NCI-H146 (cell line): ENCODE data around the gene WWTR1.

Experiments used
- DNase-seq: peaks from one replicate; lab custom pipeline; 2025; lab: John Stamatoyannopoulos, UW

The WWTR1 gene

DNA sequence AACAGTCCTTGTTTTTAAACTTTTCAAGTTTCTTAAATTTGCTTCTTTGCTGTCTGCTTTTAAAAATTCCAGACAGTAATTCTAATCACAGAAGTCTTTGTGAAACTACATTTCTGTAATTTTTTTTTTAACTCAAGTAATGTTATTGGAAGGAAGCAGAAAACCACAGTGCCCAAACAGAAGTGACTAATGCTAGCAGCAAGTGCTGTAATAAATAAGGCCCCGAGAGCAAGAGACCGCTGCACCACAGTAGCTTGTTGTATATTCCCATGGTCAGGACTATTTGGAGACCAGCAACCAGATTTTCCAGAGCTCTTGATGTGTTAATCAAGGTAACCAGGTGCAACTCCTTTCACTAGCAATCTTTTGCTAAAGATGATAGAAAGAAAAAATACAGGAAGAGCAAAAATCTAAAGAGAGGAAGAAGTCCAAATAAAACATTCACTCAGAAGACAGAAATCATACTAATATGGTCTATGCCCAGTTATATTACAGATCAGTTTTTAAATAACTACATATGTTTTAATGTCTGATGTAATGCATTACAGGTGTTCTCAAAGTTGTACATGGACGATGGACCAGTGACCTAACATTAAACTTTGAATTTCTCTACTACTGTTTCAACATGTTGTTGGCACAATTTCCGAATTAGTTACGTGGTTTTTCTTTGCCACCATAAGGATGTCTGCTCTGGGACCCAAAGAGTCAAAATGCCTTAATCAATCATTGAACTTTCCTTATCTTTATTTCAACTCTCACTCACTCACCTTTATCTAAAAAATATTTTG is 36.4 kb downstream of the WWTR1 start:
- DNase-seq = no peak

- DNase-seq = no peak
These were observed 37.4 kb downstream of the WWTR1 start for GRCh38 chr3:149620291-149621020.

GRCh38 chr3:149619136-149619535 is 38.7 kb downstream of the WWTR1 start:
- DNase-seq = no peak

- DNase-seq = peak; percentile 51
These were observed 39.4 kb downstream of the WWTR1 start for GRCh38 chr3:149618151-149619123.

DNA sequence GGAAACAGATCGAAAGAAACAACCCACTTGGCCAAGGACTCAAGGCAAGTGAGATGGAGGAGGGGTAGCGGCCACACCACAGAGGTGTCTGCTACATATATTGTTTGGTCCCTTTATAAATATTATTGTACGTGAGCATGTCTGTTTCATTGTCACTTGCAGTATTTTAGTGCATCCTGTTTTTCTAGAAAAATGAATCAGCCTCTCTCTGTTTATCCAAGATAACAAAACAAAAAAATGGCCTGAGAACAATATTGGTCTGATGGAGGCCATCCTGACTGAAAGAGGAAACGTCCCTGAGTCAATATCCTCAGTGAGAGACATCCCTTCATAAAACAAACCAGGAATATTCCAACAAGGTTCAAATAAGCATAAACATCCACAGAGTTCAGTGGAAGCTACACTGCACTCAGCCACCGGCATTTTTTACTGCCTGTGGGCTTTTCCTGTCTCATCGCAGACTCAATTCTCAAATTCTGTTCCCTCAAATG is 42.0 kb downstream of the WWTR1 start:
- no peak for DNase-seq

DNA sequence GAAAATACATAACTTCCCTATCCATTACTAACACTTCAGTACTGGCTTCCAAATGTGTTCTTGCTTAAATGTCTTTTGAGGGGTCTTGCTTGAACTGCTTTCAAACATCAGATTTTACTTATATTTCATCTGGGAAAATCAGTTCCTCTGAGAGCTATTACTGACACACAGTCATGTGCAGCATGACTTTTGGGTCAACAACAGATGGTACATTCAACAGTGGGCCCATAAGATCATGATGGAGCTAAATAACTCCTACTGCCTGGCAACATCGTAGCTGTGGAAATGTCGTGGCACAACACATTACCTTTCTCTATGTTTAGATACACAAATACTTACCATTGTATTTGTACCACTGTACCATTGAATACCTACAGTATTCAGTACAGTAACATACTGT is 43.8 kb downstream of the WWTR1 start:
- no peak for DNase-seq

DNA sequence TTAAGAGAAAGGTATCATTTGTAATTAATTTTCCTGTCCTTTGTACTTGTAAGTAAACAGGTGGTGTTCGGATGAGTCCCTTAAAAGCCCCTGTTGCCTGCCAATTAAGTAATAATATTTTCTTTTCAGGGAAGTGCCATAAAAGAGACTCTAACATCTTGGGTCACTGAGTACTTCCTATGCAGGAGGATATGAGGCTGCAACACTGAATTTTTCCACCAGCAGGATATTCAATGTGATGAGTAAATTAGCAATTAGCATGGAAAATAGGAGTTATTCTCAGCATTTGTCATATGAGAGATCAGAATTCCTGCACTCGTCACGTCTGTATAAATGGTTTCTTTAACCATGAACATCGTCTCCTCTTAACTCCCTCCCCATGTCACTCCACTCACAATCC is 45.4 kb downstream of the WWTR1 start:
- no peak for DNase-seq

DNA sequence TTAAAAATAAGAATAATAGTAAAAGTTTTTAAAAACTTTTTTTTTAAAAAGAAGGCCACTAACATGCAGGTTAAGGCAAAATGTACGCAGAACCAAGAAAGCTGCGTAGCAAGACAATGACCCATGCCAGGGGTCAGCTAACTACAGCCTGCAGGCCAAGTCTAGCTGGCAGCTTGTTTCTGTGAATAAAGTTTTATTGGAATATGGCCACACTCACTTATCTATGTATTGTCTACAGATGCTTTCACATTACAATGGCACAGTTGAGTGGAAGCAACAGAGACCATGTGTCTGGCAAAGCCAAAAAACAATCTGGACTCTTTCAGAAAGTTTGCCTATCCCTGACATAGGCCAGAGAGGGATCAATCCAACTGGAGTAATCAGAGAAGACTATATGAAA is 46.7 kb downstream of the WWTR1 start:
- no peak for DNase-seq

DNA sequence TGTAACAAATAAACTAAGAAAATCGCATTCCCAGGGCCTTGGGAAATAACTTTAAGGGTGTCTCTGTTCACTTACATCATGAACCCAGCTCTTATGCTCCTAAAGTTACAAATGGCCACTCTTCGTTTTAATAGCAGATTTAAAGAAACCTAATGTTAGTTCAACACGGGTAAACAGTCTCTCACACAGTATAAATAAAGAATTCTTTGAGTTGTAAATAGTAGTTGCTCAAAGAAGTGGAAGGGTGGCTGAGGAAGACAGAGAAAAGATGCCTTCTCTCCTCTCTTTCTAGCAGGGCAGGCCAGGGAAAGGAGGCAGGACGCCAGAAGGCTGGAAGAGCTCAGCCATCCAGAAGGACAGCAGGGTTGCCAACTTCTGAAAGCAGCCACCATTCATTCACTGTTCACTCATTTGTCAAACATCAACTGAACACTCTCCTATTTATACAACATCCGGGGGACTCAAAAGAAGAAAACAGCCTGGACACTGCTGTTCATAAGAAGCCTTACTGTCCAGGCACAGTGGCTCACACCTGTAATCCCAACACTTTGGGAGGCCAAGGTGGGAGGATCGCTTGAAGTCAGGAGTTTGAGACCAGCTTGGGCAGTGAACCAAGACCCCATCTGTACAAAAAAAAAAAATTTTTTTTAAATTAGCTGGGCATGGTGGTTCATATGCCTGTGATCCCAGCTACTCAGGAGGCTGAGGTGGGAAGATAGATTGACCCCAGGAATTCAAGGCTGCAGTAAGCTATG is 47.3 kb downstream of the WWTR1 start:
- no peak for DNase-seq

GRCh38 chr3:149609595-149609994 is 48.2 kb downstream of the WWTR1 start:
- no peak for DNase-seq

GRCh38 chr3:149608987-149609386 is 48.8 kb downstream of the WWTR1 start:
- no peak for DNase-seq

DNA sequence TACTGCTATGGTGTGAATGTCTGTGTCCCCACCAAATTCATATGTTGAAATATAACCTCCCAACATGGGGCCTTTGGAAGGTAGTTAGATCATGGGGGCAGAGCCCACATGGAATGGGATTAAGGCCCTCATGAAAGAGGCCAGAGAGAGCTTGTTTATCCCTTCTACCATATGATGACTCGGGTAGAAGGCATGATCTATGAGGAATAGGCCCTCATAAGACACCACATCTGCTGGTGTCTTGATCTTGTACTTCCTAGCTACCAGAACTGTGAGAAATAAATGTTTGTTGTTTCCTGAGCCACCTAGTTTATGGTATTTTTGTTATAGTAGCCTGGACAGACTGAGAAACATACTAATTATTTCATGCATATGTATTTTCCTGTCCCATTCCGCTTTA is 51.9 kb downstream of the WWTR1 start:
- DNase-seq = no peak

GRCh38 chr3:149604125-149604875 is 53.5 kb downstream of the WWTR1 start:
- DNase-seq = no peak

DNA sequence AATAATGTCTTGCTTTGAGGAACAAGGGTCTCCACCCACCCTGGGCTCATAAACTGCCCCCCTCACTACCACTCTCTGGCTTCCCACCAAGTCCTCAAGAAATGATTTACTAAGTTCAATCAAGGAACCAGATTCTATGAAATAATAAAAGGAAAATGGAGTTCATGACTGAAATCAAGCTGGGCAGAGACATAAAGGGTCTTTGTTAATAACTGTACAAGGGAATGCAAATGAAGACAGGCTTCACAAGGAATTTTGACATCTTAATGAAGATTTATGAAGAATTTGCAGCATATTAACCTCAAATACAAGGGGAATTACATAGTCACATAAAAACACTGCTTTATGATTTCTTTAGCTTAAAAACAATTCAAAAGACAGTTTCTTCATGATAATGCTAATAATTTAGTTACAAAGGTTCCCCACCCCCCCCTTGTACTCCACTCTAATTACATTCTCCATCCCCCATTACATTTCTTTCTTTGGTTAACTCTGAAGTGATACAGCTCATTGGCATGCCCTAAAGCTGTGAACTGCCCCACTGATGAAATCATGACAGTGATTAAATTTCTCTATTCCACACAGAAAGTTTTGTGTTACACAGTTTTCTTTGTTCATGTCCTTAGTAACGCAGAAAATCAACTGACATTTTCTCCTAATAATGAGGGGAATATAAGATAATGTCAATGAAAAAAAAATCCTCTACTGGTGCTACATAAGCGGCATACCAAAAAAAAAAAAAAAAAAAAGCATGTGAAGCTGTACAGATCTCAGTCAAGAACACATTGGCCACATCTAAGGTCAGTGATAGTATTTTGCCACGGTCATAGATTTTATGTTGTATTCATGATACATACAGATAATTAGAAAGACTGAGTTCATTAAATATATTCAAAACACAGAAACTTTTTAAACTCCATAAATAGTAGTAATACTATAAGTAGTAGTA is 54.4 kb downstream of the WWTR1 start:
- DNase-seq = no peak

DNA sequence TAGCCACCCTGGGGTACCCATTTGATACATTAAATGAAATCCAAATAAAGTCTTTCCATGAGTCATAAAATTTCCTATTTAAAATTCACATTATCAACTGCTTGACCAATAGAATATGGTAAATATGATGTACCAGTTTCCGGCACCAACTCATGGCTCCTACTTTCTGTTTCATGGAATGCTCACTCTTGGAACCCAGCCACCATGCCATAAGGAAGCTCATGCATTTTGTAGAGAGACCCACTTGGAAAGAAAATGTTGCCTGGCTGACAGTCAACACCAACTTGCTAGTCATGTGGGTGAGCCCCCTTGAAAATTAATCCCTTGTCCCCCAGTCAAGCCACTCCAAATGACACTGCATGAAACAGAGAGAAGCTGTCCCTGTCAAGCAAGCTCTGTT is 57.2 kb downstream of the WWTR1 start:
- no peak for DNase-seq

- DNase-seq = no peak
These were observed 58.6 kb downstream of the WWTR1 start for GRCh38 chr3:149599236-149599635.

- DNase-seq = no peak
These were observed 61.6 kb downstream of the WWTR1 start for GRCh38 chr3:149596134-149596770.

- DNase-seq = no peak
These were observed 64.2 kb downstream of the WWTR1 start for GRCh38 chr3:149593418-149594160.
